GM19463 (cell line): ENCODE measurements around the gene LATS2.

Experiments
- ATAC-seq: cut with Tn5 transposase; IDR thresholded peaks from one replicate; pipeline ENCODE4 v1.9.1; 2021; ENCODE audit warnings: mild to moderate bottlenecking, moderate library complexity; ENCODE audit not compliant: unreplicated experiment

Gene LATS2

DNA sequence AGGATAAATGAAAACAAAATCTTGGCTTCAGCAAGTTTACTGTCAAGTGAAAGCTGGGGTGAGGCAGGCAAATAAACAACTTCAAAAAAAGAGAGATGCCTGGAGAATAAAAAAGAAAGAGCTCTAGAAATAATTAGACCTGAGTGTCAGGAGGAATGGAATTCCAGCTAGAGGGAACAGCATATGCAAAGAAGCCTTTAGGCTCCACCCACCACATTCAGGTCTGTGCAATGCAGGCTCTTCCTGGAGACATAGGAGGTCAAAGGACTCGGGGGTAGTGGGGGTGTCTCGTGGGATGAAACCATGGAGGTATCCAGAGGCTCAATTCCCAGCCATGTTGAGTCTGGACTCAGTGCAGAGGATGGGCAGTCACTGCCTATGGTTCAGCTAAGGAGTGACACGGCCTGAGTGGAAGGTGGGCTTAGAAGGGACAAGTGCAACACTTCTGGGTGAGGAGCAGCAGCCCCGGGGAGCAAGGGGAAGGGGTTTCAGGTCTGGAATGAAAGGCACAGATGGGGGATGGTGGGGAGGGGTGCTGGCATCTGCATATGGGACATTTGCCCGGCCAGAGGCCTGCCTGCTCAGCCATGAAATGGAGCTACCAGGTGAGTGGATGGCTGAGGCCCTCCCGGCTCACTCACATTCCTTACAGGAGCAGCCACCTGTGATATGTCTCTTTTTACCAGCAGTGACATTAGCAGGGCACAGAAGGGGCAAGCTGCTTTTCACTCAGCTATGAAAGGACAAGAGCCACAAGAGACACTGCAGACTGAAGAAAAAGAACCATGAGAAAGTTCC, 12.3 kb downstream of the LATS2 start:
- ATAC-seq, result no peak

GRCh38 chr13:21047591-21048282, 13.6 kb downstream of the LATS2 start:
- no peak for ATAC-seq

DNA sequence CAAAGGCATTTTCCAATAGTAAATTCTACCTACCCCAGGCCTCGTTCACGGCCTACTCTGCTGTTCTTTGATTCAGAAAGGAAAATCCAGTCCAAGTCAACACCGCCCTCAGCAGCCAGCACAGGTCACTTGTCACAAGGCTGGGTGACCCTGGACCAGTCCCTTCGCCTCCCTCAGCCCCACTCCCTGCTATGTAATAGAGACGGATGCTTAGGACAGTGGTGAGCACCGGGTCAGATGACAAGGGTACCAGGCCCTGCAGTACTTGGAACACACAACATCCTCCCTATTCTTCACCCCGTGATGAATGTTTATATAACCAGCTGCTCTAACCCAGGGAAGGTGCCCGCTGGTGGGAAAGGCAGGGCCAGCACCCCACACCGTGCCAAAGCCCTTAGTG, 14.3 kb downstream of the LATS2 start:
- no peak for ATAC-seq

DNA sequence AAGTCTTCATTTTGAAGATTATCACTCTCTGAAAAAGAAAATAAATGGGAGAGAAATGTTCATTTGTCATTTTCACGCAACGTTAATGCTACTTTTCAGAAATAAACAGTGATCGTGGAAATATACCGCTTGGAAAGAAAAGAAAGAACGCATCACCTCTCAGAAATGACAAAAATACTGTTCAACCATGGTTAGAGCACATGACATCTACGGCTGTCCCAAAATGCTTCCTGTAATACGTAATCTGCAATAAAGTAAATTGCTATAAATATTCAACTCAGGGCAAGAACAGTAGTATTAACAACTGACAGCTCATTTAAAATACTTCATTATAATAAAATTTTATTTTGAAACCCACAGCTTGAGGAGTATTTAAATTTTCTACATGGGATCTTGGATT, 15.2 kb downstream of the LATS2 start:
- ATAC-seq, result no peak

DNA sequence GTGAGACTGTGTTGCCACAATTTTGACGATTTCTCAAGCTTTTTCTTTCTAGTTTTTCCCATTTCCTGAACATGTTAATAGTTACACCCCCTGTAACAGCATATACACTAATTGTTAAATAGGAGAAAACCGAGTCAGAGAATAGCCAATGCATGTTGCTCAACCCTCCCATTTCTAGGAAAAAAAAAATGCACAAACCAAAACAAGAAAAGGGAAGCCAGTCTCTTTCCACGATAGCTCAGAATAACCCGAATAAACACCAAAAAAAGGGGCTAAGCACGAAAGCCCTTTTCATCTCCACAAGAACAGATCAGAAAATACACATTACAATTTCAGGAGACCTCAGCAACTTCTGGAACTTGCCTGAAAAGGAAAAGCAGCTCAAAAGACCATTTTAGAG, 16.3 kb downstream of the LATS2 start:
- ATAC-seq, result no peak

- ATAC-seq, result no peak
Measured at GRCh38 chr13:21043898-21044297, 17.5 kb downstream of the LATS2 start.

DNA sequence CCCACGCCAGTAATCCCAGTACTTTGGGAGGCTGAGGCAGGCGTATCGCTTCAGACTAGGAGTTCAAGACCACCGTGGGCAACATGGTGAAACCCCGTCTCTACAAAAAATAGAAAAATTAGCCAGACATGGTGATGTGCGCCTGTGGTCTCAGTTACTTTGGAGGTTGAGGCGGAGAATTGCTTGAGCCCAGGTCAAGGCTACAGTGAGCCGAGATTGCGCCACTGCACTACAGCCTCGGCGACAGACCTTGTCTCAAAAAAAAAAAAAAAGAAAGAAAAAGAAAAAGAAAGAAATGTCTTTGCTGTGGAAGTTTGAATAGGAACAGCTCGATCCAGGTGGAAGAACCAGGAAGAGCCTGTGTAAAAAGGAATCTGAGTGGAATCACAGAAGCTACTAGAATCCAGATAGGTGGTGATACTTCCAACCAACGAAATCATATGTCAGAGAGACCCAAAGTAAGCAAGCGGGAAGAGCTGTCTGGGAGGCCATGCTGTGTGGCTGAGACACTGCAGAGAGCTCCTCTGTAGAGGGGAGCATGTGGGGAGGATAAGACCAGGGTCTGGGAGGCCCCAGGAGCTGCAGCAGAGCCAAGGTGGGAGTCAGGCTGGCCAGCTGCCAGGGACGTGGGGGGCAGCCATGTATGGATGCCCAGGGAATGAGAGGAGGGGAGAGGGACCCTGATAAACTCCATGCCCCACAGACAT, 21.1 kb downstream of the LATS2 start:
- ATAC-seq, result no peak

DNA sequence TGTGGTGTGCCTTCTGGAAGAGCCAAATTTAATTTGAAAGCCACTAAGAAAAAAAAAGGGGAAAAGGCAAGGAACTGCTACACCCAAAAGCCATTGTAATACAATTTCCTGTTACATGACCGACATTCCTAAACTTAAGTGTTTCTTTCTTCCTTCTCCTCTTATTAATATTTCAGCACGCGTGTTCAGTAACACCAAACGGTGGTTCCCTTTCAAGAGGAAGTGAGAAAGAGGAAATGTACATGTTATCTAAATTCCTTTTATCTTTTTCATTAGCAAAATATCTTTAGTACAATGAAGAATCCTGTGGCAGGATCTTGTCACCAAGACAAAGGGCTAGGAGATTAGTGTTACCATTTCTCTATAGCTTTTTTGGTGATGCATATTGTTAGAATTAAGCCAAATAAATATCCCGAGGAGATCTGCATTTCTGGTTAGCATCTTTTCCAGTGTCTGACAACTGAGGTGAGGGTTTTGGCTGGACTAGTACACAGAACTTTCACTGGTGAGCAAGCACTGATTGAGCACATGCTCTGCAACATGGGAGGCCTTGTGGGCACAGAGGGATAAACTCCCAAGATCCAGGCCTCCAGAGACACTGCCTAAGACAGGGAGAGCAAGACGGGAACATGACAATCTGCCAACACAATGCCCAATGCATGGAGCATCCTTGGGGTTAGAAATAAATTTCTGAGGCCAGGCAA, 22.1 kb downstream of the LATS2 start:
- no peak for ATAC-seq

DNA sequence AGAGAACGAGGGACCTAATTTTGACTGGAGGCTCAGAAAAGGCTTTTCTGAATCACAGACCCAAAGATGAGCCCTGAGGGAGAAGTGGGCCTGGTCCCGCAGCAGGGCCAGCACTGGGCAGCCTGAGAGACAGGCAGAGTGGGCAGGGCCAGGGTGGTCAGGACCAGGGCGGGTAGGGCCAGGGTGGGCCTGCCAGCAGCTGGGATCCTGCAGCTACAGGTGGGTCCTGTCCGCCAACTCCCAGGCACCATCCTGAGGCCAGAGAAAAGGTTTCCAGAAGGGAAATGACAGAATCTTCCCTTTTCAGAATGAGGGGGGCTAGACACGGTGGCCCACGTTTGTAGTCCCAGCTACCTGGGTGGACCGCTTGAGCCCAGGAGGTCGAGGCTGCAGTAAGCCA, 23.7 kb downstream of the LATS2 start:
- no peak for ATAC-seq

DNA sequence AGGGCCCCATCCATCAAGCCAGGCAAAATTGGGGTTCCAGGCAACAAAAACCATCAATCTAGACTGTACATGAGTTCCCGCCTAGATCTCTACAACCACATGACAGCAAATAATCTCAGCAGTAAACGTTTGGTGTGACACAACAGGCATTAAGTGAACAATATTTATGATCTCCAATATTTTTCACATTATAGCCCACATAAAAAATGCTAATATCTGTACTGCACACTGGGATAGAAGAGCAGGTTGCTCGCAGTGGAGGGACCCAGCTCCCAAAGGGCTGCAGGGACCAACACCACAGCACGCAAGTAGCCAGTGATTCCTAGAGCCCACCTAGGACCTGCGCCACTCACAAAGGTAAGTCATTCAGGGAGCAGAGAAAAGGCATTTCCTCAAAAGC, 25.9 kb downstream of the LATS2 start:
- no peak for ATAC-seq

GRCh38 chr13:21034603-21035191, 26.7 kb downstream of the LATS2 start:
- ATAC-seq, result no peak

DNA sequence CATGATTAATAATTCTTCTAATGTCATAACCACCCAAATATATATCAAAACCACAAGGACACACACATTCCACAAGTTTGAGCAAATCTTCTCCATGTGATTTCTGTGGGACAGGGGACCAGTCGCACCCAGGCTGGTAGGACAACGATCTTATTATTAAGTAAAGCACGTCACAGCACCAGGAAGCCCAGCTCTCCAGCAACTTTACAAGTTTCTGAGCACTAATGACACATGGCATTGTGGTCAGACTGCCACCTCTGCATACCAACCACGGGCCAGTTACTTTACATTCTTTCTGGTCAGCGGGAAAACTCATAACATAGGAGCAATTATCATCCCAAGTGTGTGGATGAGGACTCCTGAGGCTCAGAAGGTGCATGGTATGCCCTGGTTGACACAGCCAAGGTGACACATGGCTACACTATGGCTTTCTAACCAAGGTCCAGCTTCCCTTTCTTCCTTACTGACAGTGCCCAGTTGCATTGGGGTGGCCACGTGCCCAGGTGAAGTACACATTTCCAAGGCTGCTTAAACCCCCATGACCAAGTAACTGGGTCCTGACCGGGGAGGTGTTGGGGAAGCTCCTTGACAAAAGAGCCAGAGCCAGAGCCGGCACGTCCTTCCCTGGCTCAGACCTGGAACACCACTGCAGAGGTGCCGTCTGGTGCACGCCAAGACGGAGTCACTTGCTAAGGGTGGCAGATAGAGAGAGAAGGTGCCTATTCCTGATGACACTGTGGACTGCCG, 27.4 kb downstream of the LATS2 start:
- no peak for ATAC-seq

DNA sequence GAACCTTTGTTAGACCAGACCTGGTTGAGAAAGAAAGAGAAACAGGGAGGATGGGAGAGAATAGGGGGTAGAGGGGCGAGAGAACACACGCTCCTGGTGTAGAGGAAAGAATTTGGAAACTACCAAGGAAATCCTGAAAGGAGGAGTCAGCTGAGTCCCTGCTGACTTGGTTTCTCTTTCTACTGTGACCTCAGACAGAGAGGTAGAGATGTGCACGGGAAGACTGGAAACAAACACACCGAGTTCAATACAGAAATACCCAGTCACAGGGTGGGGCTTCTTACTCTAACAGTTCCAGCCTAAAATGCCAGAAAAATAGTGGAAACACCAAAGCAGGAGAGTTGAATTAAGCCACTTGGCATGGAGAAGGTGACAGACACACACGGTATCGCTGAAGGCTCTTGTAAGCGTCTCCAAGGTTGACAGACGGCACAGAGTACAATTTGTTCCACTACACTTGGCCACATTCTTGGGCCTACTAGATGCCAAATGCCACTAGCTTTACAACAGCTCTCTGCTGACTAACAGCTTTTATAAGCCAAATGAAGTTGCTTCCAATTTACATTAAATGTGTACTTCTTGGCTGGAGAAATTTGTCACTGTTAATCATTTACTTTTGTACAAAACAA, 28.1 kb downstream of the LATS2 start:
- ATAC-seq, result no peak

DNA sequence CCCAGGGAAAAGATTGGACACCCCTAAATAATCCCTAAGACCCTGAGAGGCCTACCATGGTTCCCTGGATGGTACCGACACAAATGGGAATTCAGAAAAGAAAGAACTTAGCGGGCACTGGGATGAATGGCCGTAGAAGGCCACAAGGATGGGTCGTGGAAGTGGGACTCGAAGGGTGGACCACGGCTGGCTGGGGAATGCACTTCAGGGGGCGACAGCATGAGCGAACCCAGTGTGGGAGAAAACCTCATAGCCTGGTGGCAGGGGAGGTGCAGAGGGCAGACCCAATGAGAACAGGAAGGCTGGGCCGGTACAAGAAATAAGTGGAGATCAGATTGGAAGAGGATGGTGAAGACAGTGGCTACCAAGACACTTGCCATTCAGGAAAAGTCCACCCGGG, 28.7 kb downstream of the LATS2 start:
- ATAC-seq, result no peak

DNA sequence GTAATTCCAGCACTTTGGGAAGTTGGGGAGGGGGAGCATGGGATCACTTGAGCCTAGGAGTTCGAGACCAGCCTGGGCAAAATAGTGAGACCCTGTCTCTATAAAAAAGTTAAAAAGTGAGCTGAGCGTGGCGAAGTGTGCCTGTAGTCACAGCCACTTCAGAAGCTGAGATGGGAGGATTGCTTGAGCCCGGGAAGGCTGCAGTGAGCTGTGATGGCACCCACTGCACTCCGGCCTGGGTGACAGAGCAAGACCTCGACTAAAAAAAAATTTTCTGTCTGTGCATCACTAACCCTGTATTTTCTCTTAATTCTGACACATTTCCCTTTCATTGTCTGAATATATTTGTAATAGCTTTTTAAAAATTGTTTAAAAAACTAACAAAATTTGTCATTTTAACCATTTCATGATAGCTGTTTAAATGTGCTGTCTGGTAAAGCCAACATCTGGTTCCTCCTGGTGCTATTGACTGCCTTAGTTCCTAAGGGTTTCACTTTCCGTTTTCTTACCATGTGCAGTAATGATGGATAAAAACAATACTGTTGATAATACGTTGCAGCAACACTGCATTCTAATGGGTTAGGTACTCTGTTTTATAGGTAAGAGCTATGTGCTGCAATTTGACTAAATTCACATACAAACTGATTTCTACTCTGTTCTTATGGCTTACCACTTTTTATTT, 29.7 kb downstream of the LATS2 start:
- ATAC-seq, result no peak

DNA sequence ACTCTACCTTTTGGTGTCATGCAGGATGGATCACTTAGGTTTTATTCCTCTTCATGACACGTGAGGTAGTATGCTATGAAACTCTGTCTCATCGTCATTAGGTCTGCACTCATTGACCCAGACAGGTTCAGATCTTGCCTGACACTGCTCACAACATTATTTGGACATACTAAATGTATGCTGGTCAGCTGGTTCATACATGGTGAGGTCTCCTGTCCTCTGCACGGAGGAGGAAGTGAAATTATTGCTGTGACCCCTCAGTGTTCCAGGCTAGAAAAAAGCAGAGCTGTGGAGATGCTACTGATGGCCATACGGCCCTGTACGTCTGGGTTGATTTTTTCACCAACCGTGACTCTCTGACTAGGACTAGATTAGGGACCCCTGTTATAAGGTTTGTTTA, 35.8 kb downstream of the LATS2 start:
- no peak for ATAC-seq

- ATAC-seq, result no peak
Measured at GRCh38 chr13:21022056-21022979, 39.1 kb downstream of the LATS2 start.

DNA sequence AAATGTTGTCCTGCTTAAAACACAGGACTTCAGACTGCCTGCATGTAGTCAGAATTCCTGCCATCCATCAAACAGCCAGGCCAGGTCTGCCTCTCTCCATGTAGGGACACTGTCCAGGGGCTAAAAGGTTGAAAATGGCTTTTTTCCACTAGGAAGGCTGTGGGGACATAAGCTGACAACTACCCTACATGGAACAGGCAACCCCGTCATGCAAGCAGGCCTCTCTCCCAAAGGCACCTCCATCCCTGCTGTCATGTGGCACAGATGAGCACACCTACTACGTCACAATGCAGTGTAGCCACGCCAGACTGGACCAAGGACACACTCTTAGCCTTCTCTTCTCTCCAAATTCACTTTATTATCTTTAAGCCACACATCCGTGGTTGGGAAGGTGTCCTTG, 40.8 kb downstream of the LATS2 start:
- ATAC-seq, result no peak
